Peyer's patch (tissue), 4 donors: ENCODE measurements around the gene PRKAR1B.

Experiments
- POLR2A ChIP-seq, 2 donors: fragments of 450-650 bp; IDR thresholded peaks; one replicate each; pipeline ENCODE4 v1.5.1; 2017; ENCODE audit warnings: antibody characterized with exemption in 2 of 2, mild to moderate bottlenecking in 2 of 2, moderate library complexity in 2 of 2
- TF ChIP-seq, protein P1 (sequence below), 6 experiments: fragments of 450-650 bp in 4 of 6; fragments of 200-600 bp in 2 of 6; sonication (generic) in 1 of 6; IDR thresholded peaks; one replicate each; pipeline ENCODE4 v1.5.1; 2017 to 2019; ENCODE audit warnings: antibody characterized with exemption in 6 of 6, mild to moderate bottlenecking in 3 of 6, moderate library complexity in 1 of 6

DNA sequence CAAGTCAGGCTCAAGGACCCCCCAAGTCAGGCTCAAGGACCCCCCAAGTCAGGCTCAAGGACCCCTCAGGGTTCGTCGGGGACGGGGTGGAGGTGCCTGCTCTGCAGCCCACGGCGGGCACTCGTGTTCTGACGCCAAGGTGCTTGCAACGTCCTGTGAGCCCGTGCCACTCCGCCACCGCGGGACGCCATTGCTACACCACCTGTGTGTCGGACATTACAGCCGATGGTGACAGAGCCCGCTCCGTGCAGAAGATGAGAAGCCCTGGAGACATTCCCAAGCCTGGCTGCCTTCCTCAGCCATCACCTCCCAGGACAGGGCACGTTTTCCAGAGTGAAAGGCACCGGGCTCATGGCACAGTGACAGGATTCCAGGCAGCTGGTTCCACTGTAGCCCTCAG is 98.3 kb downstream of the PRKAR1B start:
- TF ChIP-seq POLR2A (IDR thresholded peaks at IDR 0.05): no peak
- TF ChIP-seq, protein P1, sequence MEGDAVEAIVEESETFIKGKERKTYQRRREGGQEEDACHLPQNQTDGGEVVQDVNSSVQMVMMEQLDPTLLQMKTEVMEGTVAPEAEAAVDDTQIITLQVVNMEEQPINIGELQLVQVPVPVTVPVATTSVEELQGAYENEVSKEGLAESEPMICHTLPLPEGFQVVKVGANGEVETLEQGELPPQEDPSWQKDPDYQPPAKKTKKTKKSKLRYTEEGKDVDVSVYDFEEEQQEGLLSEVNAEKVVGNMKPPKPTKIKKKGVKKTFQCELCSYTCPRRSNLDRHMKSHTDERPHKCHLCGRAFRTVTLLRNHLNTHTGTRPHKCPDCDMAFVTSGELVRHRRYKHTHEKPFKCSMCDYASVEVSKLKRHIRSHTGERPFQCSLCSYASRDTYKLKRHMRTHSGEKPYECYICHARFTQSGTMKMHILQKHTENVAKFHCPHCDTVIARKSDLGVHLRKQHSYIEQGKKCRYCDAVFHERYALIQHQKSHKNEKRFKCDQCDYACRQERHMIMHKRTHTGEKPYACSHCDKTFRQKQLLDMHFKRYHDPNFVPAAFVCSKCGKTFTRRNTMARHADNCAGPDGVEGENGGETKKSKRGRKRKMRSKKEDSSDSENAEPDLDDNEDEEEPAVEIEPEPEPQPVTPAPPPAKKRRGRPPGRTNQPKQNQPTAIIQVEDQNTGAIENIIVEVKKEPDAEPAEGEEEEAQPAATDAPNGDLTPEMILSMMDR (IDR thresholded peaks at IDR 0.05): no peak
